ENCODE data around the gene ICOS.

Gene ICOS

GRCh38 chr2:203936535-203936934, at the start of gene ICOS:
TSS of gene ICOS (plus strand) at chr2:203936763. CDS start at chr2:203936815, 52 bp downstream.
- no peak for DNase-seq (ENCODE audit: low read depth in 3 of 3)

- no peak for DNase-seq (ENCODE audit: low read depth in 3 of 3)
Observed at GRCh38 chr2:203887677-203888076, 48.9 kb upstream of the ICOS start.

GRCh38 chr2:203889542-203889941, 47.0 kb upstream of the ICOS start:
- no peak for DNase-seq (ENCODE audit: low read depth in 3 of 3)

- DNase-seq (ENCODE audit: low read depth in 3 of 3): no peak
Observed at GRCh38 chr2:203889944-203890343, 46.6 kb upstream of the ICOS start.

GRCh38 chr2:203890733-203891132, 45.8 kb upstream of the ICOS start:
- DNase-seq (ENCODE audit: low read depth in 3 of 3): no peak

- DNase-seq (ENCODE audit: low read depth in 3 of 3): peak in 2 of 3 donors; percentile 46 to 66
Observed at GRCh38 chr2:203891474-203891873, 45.1 kb upstream of the ICOS start.

GRCh38 chr2:203892207-203892606, 44.4 kb upstream of the ICOS start:
- no peak for DNase-seq (ENCODE audit: low read depth in 3 of 3)

- no peak for DNase-seq (ENCODE audit: low read depth in 3 of 3)
Observed at GRCh38 chr2:203893401-203893800, 43.2 kb upstream of the ICOS start.

- no peak for DNase-seq (ENCODE audit: low read depth in 3 of 3)
Observed at GRCh38 chr2:203893840-203894239, 42.7 kb upstream of the ICOS start.

- DNase-seq (ENCODE audit: low read depth in 3 of 3): no peak
Observed at GRCh38 chr2:203894262-203894661, 42.3 kb upstream of the ICOS start.

- DNase-seq (ENCODE audit: low read depth in 3 of 3): no peak
Observed at GRCh38 chr2:203897544-203897943, 39.0 kb upstream of the ICOS start.

GRCh38 chr2:203898657-203899056, 37.9 kb upstream of the ICOS start:
- no peak for DNase-seq (ENCODE audit: low read depth in 3 of 3)

GRCh38 chr2:203900253-203900652, 36.3 kb upstream of the ICOS start:
- DNase-seq (ENCODE audit: low read depth in 3 of 3): no peak

GRCh38 chr2:203904022-203904421, 32.5 kb upstream of the ICOS start:
- no peak for DNase-seq (ENCODE audit: low read depth in 3 of 3)

GRCh38 chr2:203905656-203906055, 30.9 kb upstream of the ICOS start:
- no peak for DNase-seq (ENCODE audit: low read depth in 3 of 3)

- DNase-seq (ENCODE audit: low read depth in 3 of 3): no peak
Observed at GRCh38 chr2:203908066-203908796, 28.3 kb upstream of the ICOS start.

GRCh38 chr2:203908797-203909185, 27.8 kb upstream of the ICOS start:
- no peak for DNase-seq (ENCODE audit: low read depth in 3 of 3)

- no peak for DNase-seq (ENCODE audit: low read depth in 3 of 3)
Observed at GRCh38 chr2:203909261-203909967, 27.1 kb upstream of the ICOS start.

GRCh38 chr2:203909974-203910373, 26.6 kb upstream of the ICOS start:
- no peak for DNase-seq (ENCODE audit: low read depth in 3 of 3)

GRCh38 chr2:203913947-203914346, 22.6 kb upstream of the ICOS start:
- DNase-seq (ENCODE audit: low read depth in 3 of 3): no peak

- no peak for DNase-seq (ENCODE audit: low read depth in 3 of 3)
Observed at GRCh38 chr2:203914546-203915182, 21.9 kb upstream of the ICOS start.

- DNase-seq (ENCODE audit: low read depth in 3 of 3): no peak
Observed at GRCh38 chr2:203915256-203915655, 21.3 kb upstream of the ICOS start.

- DNase-seq (ENCODE audit: low read depth in 3 of 3): no peak
Observed at GRCh38 chr2:203916756-203917155, 19.8 kb upstream of the ICOS start.
